PC-9 (cell line): ENCODE data around the gene CNGA1. TPM values are rescaled to one million over a fixed set of nuclear protein-coding genes. Genes with fewer than 3 reads are reported as not detected.
"Not testable (repeated sequence)": the region's sequence is repeated elsewhere in the genome, so short reads cannot be mapped to it uniquely, and the experiment has no call there.

Source experiments
- BruUV-seq: library from RNA; stranded (reverse); fragments of 400-500 nt; replicated peaks from 2 replicates; lab custom pipeline; 2021; lab: Mats Ljungman, UMichigan
- CTCF ChIA-PET: fragments of 300-600 bp; sonication (Branson Sonifier 250); formaldehyde crosslinking; loops from one replicate; lab custom pipeline; 2022; ENCODE audit warnings: antibody characterized with exemption; lab: Charles Lee
- POLR2A ChIA-PET: fragments of 300-600 bp; sonication (Branson Sonifier 250); formaldehyde crosslinking; loops from one replicate; lab custom pipeline; 2022; ENCODE audit warnings: antibody characterized with exemption; ENCODE audit not compliant: unreplicated experiment; lab: Charles Lee
- DNase-seq, 2 experiments: peaks; one replicate each; pipeline versions ENCODE4 v3.0.0 to v3.0.0-alpha.2; 2015 to 2022; ENCODE audit warnings: mixed read lengths in 1 of 2
- H2AFZ ChIP-seq: fragments of 200-600 bp; sonication (generic); 2 replicates; pipeline ENCODE4 v1.8.1; 2017; ENCODE audit warnings: antibody characterized with exemption
- H3F3A ChIP-seq: fragments of 200-600 bp; sonication (generic); 2 replicates; pipeline ENCODE4 v1.8.1; 2017; ENCODE audit warnings: antibody characterized with exemption, mild to moderate bottlenecking, low read depth; ENCODE audit not compliant: insufficient read depth
- H3K27ac ChIP-seq: fragments of 200-600 bp; sonication (generic); 2 replicates; pipeline ENCODE4 v1.6.1; 2016; ENCODE audit warnings: mixed run types
- H3K27me3 ChIP-seq: fragments of 200-600 bp; sonication (generic); 2 replicates; pipeline ENCODE4 v1.6.1; 2016; ENCODE audit warnings: low read depth, mixed run types; ENCODE audit not compliant: insufficient read depth
- H3K36me3 ChIP-seq: fragments of 200-600 bp; sonication (generic); 2 replicates; pipeline ENCODE4 v1.6.1; 2016; ENCODE audit warnings: low read depth, mixed run types
- H3K4me1 ChIP-seq: fragments of 200-600 bp; sonication (generic); replicated peaks from 2 replicates; pipeline ENCODE4 v1.6.1; 2016; ENCODE audit warnings: mixed run types; ENCODE audit not compliant: insufficient read depth
- H3K4me2 ChIP-seq: fragments of 200-600 bp; sonication (generic); 2 replicates; pipeline ENCODE4 v1.6.1; 2017; ENCODE audit warnings: mixed run types
- H3K4me3 ChIP-seq: fragments of 200-600 bp; sonication (generic); 2 replicates; pipeline ENCODE4 v1.6.1; 2016; ENCODE audit warnings: mixed run types
- H3K79me2 ChIP-seq: fragments of 200-600 bp; sonication (generic); 2 replicates; pipeline ENCODE4 v1.6.1; 2017; ENCODE audit warnings: low read depth, mixed run types
- H3K9me2 ChIP-seq: fragments of 200-600 bp; sonication (generic); 2 replicates; pipeline ENCODE4 v1.8.1; 2017; ENCODE audit warnings: mild to moderate bottlenecking; ENCODE audit not compliant: insufficient read depth
- H3K9me3 ChIP-seq: fragments of 200-600 bp; sonication (generic); 2 replicates; pipeline ENCODE4 v1.8.1; 2016; ENCODE audit warnings: low read depth; ENCODE audit not compliant: insufficient read depth
- H4K20me1 ChIP-seq: fragments of 200-600 bp; sonication (generic); 2 replicates; pipeline ENCODE4 v1.8.1; 2017; ENCODE audit not compliant: insufficient read depth
- EZH2 ChIP-seq: fragments of 200-600 bp; sonication (generic); IDR thresholded peaks from 2 replicates; pipeline ENCODE4 v1.8.0; 2017; ENCODE audit warnings: antibody characterized with exemption, low read depth
- intact Hi-C: fragments of 100-400 bp; cut with micrococcal nuclease; formaldehyde crosslinking; loops from one replicate; pipeline ENCODE4 v1.10.0; 2022; ENCODE audit not compliant: unreplicated experiment
- total RNA-seq: library from RNA; stranded (reverse); gene quantifications from 2 replicates; pipeline ENCODE4 v1.2.3, GENCODE V29; 2021
- TF ChIP-seq, protein P1 (sequence below): fragments of 200-600 bp; sonication (generic); conservative IDR thresholded peaks from 2 replicates; pipeline ENCODE4 v1.6.1; 2017; ENCODE audit warnings: mixed run types, antibody characterized with exemption, mild to moderate bottlenecking, moderate library complexity

The CNGA1 gene
- total RNA-seq, 1 experiment from 2014 or later, result 1.8 TPM

DNA sequence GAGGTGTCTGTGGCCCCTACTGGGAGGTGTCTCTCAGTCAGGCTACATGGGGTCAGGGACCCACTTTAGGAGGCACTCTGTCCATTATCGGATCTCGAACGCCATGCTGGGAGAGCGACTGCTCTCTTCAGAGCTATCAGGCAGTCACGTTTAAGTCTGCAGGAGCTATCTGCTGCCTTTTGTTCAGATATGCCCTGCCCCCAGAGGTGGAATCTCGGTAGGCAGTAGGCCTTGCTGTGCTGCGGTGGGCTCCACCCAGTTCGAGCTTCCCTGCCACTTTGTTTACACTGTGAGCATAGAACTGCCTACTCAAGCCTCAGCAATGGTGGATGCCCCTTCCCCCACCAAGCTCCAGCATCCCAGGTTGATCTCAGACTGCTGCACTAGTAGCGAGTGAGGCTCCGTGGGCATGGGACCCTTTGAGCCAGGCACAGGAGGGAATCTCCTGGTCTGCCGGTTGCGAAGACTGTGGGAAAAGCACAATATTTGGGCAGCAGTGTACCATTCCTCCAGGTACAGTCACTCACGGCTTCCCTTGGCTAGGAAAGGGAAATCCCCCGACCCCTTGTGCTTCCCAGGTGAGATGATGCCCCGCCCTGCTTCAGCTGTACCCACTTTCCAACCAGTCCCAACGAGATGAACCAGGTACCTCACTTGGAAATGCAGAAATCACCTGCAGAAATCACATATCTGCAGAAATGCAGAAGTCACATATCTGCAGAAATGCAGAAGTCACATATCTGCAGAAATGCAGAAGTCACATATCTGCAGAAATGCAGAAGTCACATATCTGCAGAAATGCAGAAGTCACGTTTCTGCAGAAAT is 93.8 kb downstream of the CNGA1 start:
- H3F3A ChIP-seq, BruUV-seq, H3K9me3 ChIP-seq, H4K20me1 ChIP-seq, H3K4me2 ChIP-seq, H3K9me2 ChIP-seq, POLR2A ChIA-PET, H3K4me3 ChIP-seq, H3K27ac ChIP-seq, intact Hi-C loops, H3K79me2 ChIP-seq, H3K4me1 ChIP-seq, H3K36me3 ChIP-seq, DNase-seq, H3K27me3 ChIP-seq, CTCF ChIA-PET, H2AFZ ChIP-seq: not testable (repeated sequence)

DNA sequence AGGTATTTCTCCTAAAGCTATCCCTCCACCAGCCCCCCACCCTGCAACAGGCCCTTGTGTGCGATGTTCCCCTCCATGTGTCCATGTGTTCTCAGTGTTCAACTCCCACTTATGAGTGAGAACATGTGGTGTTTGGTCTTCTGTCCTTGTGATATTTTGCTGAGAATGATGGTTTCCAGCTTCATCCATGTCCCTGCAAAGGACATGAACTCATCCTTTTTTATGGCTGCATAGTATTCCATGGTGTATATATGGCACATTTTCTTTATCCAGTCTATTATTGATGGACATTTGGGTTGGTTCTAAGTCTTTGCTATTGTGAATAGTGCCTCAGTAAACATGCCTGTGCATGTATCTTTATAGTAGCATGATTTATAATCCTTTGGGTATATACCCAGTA is 99.3 kb downstream of the CNGA1 start:
- CTCF ChIA-PET, H3K4me1 ChIP-seq, DNase-seq, H3K4me3 ChIP-seq, H3K9me2 ChIP-seq, H3K36me3 ChIP-seq, H4K20me1 ChIP-seq, H3F3A ChIP-seq, H3K9me3 ChIP-seq, H3K4me2 ChIP-seq, H2AFZ ChIP-seq, H3K27ac ChIP-seq, BruUV-seq, POLR2A ChIA-PET, H3K27me3 ChIP-seq: not testable (repeated sequence)
- peaks cover 18% of the 10 kb centered on the region for H3K79me2 ChIP-seq
- intact Hi-C loops, result loop anchor here (10.0 kb wide), 1 partner anchor 208 kb away; no protein-coding TSS in a partner anchor

DNA sequence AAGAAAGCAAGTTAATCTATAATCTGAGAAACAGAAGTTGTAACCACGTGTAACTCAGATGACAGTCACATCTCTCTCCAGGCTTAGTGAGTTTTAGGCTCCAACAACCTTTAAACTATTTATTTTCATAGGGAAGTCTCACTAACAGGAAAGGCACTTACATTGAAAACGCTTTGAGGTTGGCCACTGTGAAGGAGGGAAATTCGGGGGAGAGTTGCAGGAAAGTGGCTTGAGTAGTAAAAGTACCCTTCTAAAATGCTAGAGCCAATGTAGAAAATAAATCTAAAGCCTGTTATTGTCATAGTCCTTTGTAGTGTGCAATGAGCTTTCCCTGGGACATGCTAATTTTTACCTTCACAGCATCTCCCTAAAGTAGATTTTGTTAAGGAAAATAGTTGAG is 101.1 kb downstream of the CNGA1 start:
- peak overlapping the region; percentile 89; the same call in 1 of the 2 replicates for H3K4me3 ChIP-seq
- TSS peak; percentile 52 for BruUV-seq
- H3K79me2 ChIP-seq, result peaks cover 35% of the 10 kb centered on the region
- no peaks in the 10 kb centered on the region for H3K9me2 ChIP-seq
- H4K20me1 ChIP-seq, result 0 out of 2 replicates have a peak, but pooled peaks cover under 1% of the 10 kb centered on the region
- intact Hi-C loops, result loop anchor here (10.0 kb wide), 1 partner anchor 209 kb away; no protein-coding TSS in a partner anchor
- peak overlapping the region; percentile 96 for H3K4me2 ChIP-seq
- TF ChIP-seq, protein P1, sequence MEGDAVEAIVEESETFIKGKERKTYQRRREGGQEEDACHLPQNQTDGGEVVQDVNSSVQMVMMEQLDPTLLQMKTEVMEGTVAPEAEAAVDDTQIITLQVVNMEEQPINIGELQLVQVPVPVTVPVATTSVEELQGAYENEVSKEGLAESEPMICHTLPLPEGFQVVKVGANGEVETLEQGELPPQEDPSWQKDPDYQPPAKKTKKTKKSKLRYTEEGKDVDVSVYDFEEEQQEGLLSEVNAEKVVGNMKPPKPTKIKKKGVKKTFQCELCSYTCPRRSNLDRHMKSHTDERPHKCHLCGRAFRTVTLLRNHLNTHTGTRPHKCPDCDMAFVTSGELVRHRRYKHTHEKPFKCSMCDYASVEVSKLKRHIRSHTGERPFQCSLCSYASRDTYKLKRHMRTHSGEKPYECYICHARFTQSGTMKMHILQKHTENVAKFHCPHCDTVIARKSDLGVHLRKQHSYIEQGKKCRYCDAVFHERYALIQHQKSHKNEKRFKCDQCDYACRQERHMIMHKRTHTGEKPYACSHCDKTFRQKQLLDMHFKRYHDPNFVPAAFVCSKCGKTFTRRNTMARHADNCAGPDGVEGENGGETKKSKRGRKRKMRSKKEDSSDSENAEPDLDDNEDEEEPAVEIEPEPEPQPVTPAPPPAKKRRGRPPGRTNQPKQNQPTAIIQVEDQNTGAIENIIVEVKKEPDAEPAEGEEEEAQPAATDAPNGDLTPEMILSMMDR, result no peak
- no peak for TF ChIP-seq EZH2
- POLR2A ChIA-PET, result no interaction called here
- H2AFZ ChIP-seq, result peak overlapping the region; percentile 84
- H3K9me3 ChIP-seq, result no peaks in the 10 kb centered on the region; the same call in 1 of the 2 replicates
- H3F3A ChIP-seq, result no peaks in the 10 kb centered on the region
- H3K4me1 ChIP-seq, result peaks cover 17% of the 10 kb centered on the region
- H3K27me3 ChIP-seq, result no peaks in the 10 kb centered on the region
- CTCF ChIA-PET, result interaction anchor here (1.0 kb wide), 1 partner anchor 18 kb away, joined by 3 read pairs; no protein-coding TSS in a partner anchor
- peaks cover 17% of the 10 kb centered on the region for H3K36me3 ChIP-seq
- H3K27ac ChIP-seq, result no peak overlapping the region
- DNase-seq, result no peak

DNA sequence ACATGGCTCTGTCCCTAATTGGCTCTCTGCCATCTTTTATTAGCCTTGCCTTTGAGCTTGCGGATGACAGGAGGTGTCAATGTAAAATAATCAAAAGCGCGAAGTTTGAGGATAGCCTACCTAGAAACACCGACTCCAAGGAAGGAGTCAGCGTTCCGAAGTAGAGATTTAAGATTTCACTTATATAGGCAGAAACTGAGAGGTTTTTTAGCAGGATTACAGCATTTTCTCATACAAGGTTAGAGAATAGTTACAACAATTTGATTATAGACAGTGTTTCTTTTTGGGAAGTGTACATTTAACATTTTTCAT is 101.6 kb downstream of the CNGA1 start:
- no TSS peak for BruUV-seq
- Histone ChIP-seq H3K9me2 (no peaks in the 10 kb centered on the region), H3F3A (no peaks in the 10 kb centered on the region), H4K20me1 (0 out of 2 replicates have a peak, but pooled peaks cover 5% of the 10 kb centered on the region), H3K27ac (no peak overlapping the region), H3K9me3 (no peaks in the 10 kb centered on the region; the same call in 1 of the 2 replicates), H3K4me2 (peak overlapping the region; percentile 96), H3K79me2 (peaks cover 40% of the 10 kb centered on the region), H3K4me1 (peaks cover 17% of the 10 kb centered on the region), H3K27me3 (no peaks in the 10 kb centered on the region), H3K36me3 (peaks cover 22% of the 10 kb centered on the region), H3K4me3 (peak overlapping the region; percentile 89), H2AFZ (peak overlapping the region; percentile 84)
- ChIA-PET POLR2A (interaction anchor here (0.6 kb wide), 1 partner anchor 101 kb away, joined by 6 read pairs; the partner anchor contains the start of gene CNGA1), CTCF (interaction anchor here (1.0 kb wide), 1 partner anchor 19 kb away, joined by 3 read pairs; no protein-coding TSS in a partner anchor)
- intact Hi-C loops, result loop anchor here (5.0 to 10.0 kb wide), 3 partner anchors 167 to 352 kb away; partner anchors contain the start of gene TEC
- no peak for DNase-seq
- TF ChIP-seq, protein P1, result no peak
- no peak for TF ChIP-seq EZH2
